DMS114 treated with DMSO at 0.1 percent for 48 hours (cell line): ENCODE measurements around the gene PRDM10.
"Not testable (repeated sequence)": the region's sequence is repeated elsewhere in the genome, so short reads cannot be mapped to it uniquely, and the experiment has no call there.

Experiments
- DNase-seq: peaks from one replicate; lab custom pipeline; 2025; ENCODE audit not compliant: unreplicated experiment; lab: John Stamatoyannopoulos, UW

PRDM10 gene

DNA sequence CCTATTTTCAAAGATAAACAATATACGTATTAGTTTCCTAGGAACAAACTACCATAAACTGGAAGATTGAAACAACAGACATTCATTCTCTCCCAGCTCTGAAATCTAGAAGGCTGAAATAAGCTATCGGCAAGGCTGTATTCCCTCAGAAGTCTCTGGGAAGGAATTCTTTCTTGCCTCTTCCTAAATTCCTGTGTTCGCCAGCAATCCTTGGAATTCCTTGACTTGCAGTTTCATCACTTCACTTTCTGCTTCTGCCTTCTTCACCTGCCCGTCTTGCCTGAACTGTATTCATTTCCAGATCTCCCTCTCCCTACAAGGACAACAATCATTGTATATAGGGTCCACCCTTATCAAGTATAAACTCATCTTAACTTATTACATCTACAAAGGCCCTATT is 17.7 kb upstream of the PRDM10 start:
- no peak for DNase-seq

DNA sequence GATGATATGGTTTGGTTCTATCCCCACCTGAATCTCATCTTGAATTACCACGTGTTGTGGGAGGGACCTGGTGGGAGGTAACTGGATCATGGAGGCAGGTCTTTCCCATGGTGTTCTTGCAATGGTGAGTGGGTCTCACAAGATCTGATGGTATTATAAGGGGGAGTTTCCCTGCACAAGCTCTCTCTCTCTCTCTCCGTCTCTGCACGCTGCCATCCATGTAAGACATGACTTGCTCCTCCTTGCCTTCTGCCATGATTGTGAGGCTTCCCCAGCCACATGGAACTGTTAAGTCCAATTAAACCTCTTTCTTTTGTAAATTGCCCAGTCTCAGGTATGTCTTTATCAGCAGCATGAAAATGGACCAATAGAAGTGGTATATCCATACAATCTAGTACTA is 13.2 kb upstream of the PRDM10 start:
- not testable (repeated sequence) for DNase-seq

DNA sequence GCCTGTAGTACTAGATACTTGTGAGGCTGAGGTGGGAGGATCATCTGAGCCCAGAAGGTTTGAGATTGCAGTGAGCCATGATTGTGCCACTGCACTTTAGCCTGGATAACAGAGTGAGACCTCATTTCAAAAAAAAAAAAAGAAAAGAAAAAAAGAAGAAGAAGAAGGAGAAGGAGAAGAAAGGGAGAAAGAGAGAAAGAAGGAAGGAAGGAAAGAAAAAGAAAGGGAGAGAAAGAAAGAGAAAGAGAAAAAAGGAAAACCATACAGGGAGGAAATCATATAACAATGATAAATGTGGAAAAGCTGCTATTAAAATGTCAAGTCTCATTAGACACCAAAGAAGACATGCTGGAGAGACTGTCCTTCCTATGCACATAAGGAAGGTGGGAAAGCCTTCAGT is 5.7 kb upstream of the PRDM10 start:
- DNase-seq: no peak

DNA sequence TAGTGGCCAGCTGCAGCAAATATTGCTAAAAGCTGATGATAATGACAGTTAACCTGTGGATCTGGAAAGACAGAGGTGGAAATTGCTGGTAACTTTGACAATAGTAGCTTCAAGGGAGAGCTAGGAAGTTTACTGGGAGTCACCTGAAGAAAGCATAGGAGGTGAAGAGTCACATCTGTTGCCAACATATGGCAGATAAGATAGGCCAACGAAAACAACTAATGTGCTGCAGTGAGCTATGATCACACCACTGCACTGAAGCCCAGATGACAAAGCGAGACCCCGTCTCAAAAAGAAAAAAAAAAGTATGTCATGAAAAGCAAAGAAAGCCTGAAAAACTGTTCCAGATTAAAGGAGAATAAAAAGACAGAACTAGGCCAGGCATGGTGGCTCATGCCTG is 4.3 kb upstream of the PRDM10 start:
- no peak for DNase-seq

DNA sequence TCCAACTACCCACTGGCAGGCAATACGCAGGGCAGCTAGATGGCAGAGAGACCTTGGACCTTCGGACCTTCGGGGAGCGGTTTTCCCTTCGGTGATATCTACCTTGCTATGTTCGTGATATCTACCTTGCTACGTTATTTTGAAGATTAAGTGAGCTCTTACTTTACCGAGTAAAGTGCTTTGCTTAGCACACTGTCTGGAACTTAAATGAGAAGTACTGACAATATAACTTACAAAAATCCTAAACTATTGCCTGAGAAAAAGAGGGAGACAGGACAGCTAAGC is 1.0 kb upstream of the PRDM10 start:
- DNase-seq: no peak

DNA sequence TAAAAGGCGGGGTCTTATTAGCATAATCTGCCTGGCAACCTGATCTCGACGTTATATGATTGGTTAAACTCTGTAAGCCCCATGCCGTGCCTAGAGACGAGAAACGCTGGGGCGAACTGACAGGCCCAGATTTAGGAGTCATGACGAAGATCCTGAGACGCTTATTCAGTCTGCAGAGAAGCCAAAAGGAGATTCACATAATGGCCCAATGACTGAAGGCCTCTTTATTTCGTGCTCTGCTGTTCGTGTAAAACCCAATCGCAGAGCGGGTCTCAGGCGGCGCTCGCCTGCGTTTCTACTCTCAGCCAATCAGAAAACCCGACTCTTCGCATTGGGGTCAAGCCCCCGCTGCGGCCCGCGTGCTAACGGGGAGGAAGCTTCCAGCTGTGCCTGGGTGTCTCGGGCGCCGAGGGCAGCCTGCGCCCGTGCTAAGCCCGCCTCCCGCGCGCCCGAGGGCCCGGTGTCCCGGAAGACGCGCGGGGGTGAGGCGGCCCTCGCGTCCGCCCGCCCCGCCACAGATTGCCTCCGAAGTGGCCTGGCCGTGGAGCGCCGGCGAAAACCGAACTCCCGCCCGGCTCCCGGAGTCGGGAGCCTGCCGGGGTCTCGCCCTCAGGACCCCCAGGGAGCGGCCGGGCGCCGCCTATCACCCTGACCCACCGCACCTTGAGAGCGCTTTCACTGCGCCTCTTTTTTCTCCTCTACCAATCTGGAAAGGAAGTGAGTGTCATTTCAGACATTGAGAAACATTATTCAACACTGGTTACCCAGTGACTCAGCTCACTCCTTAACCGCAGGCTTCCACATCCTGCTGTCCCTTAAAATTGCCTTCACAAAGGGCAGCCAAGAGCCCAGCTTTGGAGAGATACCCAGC is 446 bp upstream of the PRDM10 start:
- DNase-seq: peak; percentile 78

DNA sequence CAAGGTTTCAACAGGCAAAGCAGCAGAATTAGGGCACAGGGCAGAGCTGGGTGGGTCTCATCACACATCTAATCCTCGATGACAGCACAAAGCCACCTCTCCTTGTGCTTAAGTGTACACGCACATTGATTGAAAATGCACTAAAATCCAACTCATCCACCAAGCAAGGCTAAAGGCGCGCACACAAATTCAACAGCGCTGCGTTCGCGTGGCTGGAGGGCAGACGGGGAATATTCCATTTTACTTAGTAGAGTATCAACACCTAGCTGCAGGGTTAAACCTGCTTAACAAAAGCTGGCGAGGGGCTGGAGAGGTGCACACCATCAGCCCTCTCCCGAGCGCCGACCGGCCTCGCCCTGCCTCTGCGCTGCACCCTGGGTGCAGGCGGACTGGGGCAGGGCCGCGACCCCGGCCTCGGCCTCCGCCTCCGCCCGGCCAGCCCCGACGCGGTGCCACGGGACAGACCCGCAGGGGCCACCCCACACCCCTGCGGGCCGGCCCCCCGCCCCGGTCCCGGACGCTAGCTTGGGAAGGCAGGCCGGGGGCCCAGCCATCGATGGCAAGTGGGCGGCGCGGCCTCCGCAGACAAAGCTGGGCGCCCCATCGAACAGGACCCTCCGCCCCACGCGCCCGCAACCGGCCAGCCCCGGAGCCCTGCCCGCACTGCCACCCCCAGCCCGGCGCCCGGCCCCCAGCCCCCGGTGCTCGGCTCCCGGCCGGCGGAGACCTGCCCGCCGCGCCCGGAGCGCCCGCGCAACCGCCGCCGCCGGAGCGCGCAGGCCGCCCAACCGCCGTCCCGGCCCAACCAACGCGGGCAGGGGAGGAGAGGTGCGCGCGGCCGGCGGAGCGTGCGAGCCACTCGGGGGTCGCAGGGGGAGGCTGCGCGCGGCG is 929 bp downstream of the PRDM10 start:
- no peak for DNase-seq

DNA sequence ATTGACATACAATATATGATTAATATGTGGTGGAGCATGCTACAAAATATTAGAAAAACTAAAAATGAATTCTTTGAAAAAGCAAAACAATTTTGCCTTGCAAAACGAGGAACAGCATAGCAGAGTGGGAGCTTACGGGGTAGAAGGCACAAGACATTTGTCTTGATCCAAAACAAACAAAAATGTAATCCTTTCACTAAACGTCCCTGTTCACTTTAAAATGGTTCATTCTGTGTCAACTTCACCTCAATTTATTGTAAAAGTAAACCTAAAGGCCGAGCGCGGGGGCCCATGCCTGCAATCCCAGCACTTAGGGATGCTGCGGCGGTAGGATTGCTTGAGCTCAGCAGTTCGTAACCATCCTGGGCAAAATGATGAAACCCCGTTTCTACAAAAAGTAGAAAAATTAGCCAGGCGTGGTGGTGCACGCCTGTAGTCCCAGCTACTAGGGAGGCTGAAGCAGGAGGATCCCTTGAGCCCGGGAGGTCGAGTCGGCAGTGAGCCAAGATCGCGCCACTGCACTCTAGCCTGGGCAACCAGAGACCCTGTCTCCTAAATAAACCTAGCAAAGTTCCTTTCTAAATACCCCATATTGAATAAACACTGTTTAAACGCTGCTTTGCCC is 2.0 kb downstream of the PRDM10 start:
- DNase-seq: no peak

DNA sequence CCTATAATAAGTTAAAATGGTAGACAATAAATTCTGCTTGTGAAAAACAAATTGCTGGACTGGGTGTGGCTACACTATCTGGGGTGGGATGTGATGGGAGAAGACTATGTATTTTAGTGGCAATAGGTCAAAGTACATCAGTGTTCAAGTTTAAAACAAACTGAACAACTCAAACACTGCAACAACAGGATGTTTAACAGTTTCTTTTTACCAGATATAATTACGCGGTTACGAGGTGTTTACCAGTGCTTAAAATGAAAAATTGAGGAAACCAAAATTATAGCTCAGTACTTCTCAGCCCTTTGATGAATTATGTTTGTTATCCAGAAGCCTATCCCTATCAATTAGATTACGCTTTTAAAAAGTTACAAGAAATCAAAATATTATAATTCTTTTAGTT is 3.2 kb downstream of the PRDM10 start:
- no peak for DNase-seq

DNA sequence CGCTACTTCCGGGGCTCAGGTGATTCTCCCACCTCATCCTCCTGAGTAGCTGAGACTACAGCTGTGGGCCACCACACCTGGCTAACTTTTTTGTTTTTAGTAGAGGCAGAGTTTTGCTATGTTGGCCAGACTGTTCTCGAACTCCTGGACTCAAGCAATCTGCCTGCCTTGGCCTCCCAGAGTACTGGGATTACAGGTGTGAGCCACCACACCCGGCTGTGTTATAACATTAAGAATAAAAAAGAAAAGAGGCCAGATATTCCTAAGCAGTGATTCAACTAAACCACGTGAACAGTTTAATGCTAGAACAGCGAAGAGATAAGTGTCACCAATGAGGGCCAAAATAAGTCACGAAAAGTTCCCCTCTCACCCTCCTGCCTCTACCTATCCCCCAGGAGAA is 3.7 kb downstream of the PRDM10 start:
- no peak for DNase-seq

DNA sequence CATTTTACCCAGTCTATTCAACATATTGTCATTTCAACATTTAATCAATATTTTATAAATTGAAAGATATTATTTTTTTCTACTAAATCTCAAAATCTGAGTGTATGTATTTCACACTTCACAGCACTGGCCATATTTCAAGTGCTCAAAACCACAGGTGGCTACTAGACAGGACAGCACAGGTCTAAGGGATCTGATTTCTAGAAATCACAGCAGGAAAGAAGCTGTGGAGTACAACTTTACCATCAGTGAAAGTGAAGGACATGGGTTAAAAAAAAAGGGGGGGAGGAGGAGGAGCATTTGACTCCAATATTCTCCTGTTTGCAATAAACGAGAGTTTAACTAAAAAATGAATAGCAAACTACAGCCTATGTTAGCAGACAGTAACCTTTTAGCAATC is 4.5 kb downstream of the PRDM10 start:
- DNase-seq: no peak

DNA sequence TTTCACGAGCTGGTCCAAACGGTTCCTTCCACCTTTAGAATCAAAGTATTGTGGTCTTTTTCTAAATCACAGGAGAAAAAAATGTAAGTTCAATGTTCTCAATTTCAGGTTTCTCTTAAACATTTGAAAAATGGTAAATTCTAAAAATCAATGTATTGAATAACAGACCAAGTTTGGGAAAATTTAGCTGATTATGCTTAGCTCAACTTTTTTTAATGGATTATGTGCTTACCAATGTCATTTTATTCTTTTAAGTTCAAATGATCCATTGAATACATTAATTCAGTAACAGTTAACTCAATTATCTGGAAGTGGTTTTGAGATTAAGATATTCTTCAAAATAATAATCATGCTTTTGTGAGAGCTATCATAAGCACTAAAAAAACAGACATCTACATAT is 5.1 kb downstream of the PRDM10 start:
- DNase-seq: no peak

DNA sequence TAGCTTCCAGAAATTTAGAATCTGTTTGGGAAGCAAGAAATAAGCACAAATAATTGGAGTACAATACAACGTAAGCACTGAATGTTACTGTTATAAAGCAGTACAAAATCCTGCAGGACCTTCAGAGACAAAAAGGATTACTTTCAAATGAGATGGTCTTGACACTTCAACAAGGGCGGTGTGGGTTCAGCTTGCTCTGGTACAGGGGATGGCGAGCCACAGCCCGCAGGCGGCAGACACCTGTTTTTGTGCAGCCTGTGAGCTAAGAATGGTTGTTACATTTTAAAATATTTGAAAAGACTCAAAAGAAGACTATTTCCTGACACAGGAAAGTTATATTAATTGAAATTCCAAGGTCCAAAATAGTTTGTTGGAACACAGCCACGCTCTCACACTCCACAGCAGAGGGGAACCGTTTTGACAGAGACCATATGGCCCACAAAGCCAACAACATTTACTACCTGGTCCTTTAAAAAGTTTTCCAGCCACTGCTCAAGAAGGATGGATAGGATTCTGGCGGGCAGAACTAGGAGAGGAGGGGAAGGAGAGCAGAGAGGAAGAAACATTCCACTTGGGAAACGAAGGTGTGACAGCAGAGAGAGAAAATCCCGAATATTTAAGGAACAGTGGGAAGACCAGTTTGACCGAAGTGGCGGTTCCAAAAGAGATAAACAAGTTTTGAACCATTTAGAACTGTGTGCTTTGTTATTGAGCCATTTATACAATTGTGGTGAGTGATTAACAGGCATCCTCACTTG is 6.3 kb downstream of the PRDM10 start:
- no peak for DNase-seq

DNA sequence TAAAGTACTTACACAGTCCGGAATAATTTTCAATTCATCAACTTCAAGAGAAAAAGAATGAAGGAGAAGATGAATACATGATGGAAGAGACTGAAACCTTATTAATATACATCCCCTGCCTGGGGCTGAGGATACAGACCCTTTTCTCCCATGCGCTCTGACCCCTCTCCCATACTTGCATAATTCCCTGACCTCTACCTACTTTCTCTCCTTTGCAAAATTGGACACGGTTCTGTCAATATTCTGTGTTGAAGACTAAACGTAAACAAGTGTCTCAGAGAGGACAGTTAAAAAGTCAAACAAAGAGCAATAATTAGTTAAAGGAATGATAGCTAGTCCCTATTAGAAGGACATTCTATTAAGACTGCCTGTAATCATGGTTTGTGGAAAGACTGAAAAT is 7.5 kb downstream of the PRDM10 start:
- DNase-seq: no peak

DNA sequence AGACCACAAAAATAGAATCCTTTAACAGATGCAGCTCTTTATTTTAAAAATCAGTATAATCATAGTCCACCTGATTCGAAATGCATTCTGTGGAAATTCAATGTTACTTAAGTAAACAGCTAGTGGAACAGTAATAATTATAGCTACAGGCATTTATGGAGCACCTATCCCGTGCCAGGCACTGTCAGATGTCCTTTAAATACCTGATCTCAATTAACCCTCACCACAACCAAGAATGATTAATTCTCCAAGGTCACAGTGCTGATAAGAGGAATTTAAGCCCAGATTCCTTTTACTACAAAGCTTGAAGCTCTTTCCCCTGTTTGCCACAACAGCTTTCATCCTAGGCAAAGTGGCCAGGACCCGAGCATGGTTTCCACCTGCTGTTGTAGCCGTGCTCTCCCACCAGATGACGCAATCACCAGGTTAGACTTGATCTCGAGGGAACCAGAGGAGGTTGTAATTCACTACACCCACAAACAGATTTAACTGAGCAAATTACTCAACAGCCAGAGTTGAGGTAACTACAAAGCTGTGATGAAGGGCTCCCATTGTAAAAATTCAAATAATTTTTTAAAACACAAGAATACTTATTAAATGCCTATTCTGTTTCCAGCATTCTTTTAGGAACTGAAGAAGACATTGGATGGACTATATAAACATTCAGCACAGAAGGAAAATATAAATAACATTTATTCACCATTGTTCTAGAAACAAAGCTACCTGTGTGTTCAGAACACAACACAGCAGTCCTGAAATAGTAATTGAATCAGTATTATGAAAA is 10.3 kb downstream of the PRDM10 start:
- no peak for DNase-seq

DNA sequence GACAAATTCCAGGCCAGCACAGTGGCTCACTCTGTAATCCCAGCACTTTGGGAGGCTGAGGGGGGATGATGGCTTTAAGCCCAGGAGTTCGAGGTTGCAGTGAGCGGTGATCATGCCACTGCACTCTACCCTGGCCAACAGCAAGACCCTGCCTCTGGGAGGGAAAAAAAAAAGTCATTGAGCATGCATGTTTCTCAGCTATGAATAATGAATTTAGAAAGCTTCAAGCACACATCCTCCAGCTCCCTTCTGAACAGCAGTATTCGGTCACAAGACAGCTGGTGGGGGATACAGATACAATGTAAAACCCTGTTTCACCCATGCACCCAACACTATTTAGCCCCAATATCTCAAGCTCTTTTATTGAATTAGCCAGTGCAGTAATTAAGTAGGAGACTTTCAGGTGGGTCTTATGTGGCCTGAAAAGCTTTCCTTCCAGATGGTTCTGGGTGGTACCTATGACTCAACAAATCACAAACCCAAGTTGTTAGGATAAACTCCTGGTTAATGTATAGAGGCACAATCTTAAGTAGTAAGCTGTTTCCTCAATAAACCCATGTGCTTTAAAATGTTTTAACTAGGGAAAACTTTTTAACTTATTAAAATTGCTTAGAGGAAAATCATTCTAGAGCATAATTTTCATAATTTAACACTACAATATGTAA is 13.4 kb downstream of the PRDM10 start:
- DNase-seq: no peak

DNA sequence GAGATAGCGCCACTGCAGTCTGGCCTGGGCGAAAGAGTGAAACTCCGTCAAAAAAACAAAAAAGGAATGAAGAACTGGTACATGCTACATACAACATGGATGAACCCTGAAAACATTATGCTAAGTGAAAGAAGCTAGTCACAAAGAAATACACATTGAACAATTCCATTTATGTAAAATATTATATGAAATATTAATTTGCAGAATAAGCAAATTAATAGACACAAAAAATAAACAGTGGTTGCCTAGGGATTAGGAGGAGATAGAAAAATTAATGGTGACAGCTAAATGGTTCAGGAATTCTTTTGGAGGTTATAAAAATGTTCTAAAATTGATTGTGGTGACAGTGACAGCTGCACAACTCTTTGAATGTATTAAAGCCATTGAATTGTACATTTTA is 14.7 kb downstream of the PRDM10 start:
- no peak for DNase-seq

DNA sequence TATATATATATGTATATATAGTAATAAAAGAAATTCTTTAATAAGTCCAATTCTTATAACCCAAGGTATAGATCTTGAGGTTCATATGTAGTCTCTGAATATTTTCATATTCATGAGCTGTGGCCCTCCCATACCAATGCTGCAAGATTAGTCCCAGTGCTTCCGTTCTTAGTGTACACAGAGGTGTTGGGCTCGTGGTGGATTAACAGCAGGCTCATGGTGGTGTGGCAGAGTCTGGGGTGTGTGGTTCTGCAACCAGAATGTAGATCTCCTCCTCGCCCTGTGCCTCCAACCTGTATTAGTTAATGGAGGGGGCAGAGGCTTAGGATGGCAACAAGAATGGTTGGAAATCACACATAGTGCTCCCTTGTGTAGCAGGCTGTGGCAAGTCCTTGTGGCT is 16.8 kb downstream of the PRDM10 start:
- no peak for DNase-seq

DNA sequence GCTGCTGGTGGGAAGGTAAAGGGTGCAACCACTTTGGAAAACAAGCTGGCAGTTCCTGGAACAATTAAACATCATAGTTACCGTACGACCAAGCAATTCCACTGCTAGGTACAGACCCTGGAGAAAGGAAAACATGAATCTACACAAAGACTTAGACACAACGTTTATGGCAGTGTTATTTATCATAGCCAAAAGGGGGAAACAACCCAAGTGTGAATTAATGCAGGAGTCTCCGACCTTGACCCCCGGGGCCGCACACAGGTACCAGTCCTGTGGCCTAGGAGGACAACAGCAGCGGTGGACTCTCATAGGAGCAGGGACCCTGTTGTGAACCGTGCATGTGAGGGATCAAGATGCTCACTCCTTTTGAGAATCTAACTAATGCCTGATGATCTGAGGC is 22.5 kb downstream of the PRDM10 start:
- no peak for DNase-seq

DNA sequence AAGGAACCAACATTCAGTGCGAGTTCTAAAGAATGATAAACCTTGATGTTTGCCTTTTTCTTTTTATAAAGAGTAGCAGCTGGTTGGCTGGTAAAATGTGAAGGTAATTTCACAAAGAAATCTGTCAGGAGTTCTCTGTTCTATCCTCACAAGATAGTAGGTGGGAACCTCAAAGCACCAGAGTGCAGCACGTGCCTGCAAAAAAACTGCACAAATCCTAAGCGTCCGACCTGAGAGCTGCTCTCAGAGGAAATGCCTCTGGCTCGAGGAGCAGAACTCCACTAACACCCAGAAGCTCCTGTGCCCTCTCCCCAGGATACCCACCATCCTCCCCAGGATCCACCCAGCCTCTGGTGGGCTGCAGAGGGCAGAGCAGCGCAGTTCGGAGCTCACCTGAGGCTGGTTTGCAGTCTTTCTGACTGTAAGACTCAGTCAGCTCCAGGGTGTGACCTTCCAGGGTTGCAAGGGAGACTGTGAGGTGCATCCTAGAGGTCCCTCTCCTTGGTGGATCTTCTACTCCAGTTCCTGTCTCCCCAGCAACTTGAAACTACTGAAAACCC is 23.5 kb downstream of the PRDM10 start:
- DNase-seq: no peak
